Smooth muscle cell (in vitro differentiated cells): ENCODE measurements around the gene OR2B2. TPM values are rescaled to one million over a fixed set of nuclear protein-coding genes. Genes with fewer than 3 reads are reported as not detected.

Source experiments
- DNase-seq: peaks from one replicate; lab custom pipeline; 2025; ENCODE audit not compliant: unreplicated experiment; lab: John Stamatoyannopoulos, UW
- H2AFZ ChIP-seq: fragments of 200-600 bp; sonication (generic); 2 replicates; pipeline ENCODE4 v1.6.0; 2016; ENCODE audit warnings: antibody characterized with exemption, low read depth, mild to moderate bottlenecking
- H3F3A ChIP-seq: fragments of 200-600 bp; sonication (generic); 2 replicates; pipeline ENCODE4 v1.6.0; 2017; ENCODE audit warnings: antibody characterized with exemption, low read depth
- H3K27ac ChIP-seq: fragments of 200-600 bp; sonication (generic); 2 replicates; pipeline ENCODE4 v1.5.1; 2016; ENCODE audit warnings: low read depth, mild to moderate bottlenecking
- H3K27me3 ChIP-seq: fragments of 200-600 bp; sonication (generic); 2 replicates; pipeline ENCODE4 v1.6.1; 2016; ENCODE audit warnings: low read depth, mild to moderate bottlenecking
- H3K36me3 ChIP-seq: fragments of 200-600 bp; sonication (generic); 2 replicates; pipeline ENCODE4 v1.5.1; 2016; ENCODE audit warnings: low read depth
- H3K4me1 ChIP-seq: fragments of 200-600 bp; sonication (generic); 2 replicates; pipeline ENCODE4 v1.5.1; 2016; ENCODE audit warnings: low read depth
- H3K4me2 ChIP-seq: fragments of 200-600 bp; sonication (generic); 2 replicates; pipeline ENCODE4 v1.6.0; 2016; ENCODE audit warnings: mild to moderate bottlenecking
- H3K4me3 ChIP-seq: fragments of 200-600 bp; sonication (generic); 2 replicates; pipeline ENCODE4 v1.5.1; 2016; ENCODE audit warnings: mild to moderate bottlenecking
- H3K79me2 ChIP-seq: fragments of 200-600 bp; sonication (generic); 2 replicates; pipeline ENCODE4 v1.6.0; 2016; ENCODE audit warnings: low read depth, mild to moderate bottlenecking
- H3K9ac ChIP-seq: fragments of 200-600 bp; sonication (generic); 2 replicates; pipeline ENCODE4 v1.6.0; 2016; ENCODE audit warnings: low read depth
- H3K9me3 ChIP-seq: fragments of 200-600 bp; sonication (generic); replicated peaks from 2 replicates; pipeline ENCODE4 v1.5.1; 2016; ENCODE audit warnings: low read depth
- H4K20me1 ChIP-seq: fragments of 200-600 bp; sonication (generic); 2 replicates; pipeline ENCODE4 v1.6.0; 2016; ENCODE audit warnings: low read depth
- WGBS: methylation state at CpG from one replicate; pipeline ENCODE4 v1.1.7; 2016; ENCODE audit warnings: low lambda C conversion rate; 5-methylcytosine and 5-hydroxymethylcytosine counted together
- polyA plus RNA-seq: library from polyadenylated mRNA; unstranded; fragments of >200 nt; fragmentation: Nextera tagmentation; extraction: Ambion mirVana; gene quantifications from 2 replicates; pipeline ENCODE4 v1.2.1, GENCODE V29; 2016
- total RNA-seq: library from RNA; depleted of rRNA; stranded (reverse); fragments of >200 nt; gene quantifications from 2 replicates; pipeline ENCODE4 v1.2.3, GENCODE V29; 2014
- TF ChIP-seq, protein P1 (sequence below): fragments of 200-600 bp; sonication (generic); IDR thresholded peaks from 2 replicates; pipeline ENCODE4 v1.5.1; 2017; ENCODE audit warnings: borderline replicate concordance, mild to moderate bottlenecking, antibody characterized with exemption; ENCODE audit not compliant: insufficient read depth, poor library complexity, severe bottlenecking

The OR2B2 gene
- total and polyA plus RNA-seq, 2 experiments from 2014 or later, result not detected

GRCh38 chr6:27863962-27864905 lies 48.0 kb downstream of the OR2B2 start:
- WGBS, result 97% methylated on average over 50 of the region's 51 CpGs
- no peak overlapping the region for H2AFZ ChIP-seq
- peaks cover 15% of the 10 kb centered on the region for H3K4me1 ChIP-seq
- no peaks in the 10 kb centered on the region for H4K20me1 ChIP-seq
- no peak overlapping the region for H3K27ac ChIP-seq
- DNase-seq, result no peak
- H3K4me3 ChIP-seq, result peak overlapping the region; percentile 81
- peak overlapping the region; percentile 90 for H3K4me2 ChIP-seq
- H3K79me2 ChIP-seq, result no peaks in the 10 kb centered on the region
- TF ChIP-seq, protein P1, sequence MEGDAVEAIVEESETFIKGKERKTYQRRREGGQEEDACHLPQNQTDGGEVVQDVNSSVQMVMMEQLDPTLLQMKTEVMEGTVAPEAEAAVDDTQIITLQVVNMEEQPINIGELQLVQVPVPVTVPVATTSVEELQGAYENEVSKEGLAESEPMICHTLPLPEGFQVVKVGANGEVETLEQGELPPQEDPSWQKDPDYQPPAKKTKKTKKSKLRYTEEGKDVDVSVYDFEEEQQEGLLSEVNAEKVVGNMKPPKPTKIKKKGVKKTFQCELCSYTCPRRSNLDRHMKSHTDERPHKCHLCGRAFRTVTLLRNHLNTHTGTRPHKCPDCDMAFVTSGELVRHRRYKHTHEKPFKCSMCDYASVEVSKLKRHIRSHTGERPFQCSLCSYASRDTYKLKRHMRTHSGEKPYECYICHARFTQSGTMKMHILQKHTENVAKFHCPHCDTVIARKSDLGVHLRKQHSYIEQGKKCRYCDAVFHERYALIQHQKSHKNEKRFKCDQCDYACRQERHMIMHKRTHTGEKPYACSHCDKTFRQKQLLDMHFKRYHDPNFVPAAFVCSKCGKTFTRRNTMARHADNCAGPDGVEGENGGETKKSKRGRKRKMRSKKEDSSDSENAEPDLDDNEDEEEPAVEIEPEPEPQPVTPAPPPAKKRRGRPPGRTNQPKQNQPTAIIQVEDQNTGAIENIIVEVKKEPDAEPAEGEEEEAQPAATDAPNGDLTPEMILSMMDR, result no peak
- H3F3A ChIP-seq, result peaks cover 8% of the 10 kb centered on the region
- no peaks in the 10 kb centered on the region for H3K27me3 ChIP-seq
- no peak overlapping the region for H3K9ac ChIP-seq
- no peaks in the 10 kb centered on the region for H3K36me3 ChIP-seq
- no peaks in the 10 kb centered on the region for H3K9me3 ChIP-seq

DNA sequence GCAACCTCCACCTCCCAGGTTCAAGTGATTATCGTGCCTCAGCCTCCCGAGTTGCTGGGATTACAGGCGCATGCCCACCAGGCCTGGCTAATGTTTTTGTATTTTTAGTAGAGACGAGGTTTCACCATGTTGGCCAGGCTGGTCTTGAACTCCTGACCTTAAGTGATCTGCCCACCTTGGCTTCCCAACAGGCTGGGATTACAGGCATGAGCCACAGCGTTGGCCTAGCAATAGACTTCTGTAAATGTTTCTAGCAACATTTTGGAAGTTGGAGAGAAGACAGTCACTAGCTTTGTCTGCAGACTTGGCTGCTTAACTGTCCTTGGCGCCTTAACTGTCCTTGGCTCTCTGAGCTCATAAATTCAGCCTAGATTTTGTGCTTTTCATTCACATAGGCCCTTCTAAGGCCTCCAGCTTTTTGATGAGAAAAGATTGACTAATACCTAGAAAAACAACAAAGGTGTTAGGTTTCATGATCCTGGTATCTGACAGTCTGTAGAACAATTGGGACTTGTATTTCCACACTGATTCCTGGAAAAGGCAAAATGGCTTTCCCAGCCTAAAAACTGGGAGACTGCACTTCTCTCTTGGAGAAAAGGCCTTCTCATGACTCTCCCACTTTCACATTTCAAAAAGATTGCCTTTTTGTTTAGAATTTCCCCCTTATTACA lies 49.7 kb downstream of the OR2B2 start:
- Histone ChIP-seq H3K9ac (no peak overlapping the region), H3K4me3 (no peak overlapping the region), H3K4me1 (peaks cover 7% of the 10 kb centered on the region), H4K20me1 (no peaks in the 10 kb centered on the region), H2AFZ (no peak overlapping the region), H3K27me3 (no peaks in the 10 kb centered on the region), H3K4me2 (no peak overlapping the region), H3K79me2 (no peaks in the 10 kb centered on the region), H3K27ac (no peak overlapping the region), H3K36me3 (no peaks in the 10 kb centered on the region), H3F3A (peaks cover 8% of the 10 kb centered on the region), H3K9me3 (no peaks in the 10 kb centered on the region)
- DNase-seq, result no peak
- TF ChIP-seq, protein P1, result no peak
- WGBS, result 96% methylated on average over 6 of the region's 6 CpGs

DNA sequence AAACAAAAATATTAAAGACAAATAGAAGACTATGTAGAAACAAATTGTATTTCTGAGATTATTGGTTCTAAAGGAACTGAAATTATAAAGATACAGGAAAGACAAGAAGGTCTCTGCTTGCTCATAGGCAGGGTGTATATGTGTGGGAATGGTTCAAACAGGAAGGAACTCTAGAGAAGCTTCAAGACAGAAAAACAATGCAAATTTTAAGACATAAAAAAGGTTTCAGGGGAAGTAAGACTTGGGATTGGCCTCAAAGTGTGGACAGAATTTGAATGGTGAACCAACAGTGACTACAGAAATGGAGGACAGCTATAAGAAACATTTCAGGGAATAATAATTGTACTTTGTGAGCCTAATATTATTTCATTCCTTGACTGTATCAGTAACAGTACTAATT lies 50.3 kb downstream of the OR2B2 start:
- Histone ChIP-seq H3K4me1 (peaks cover 6% of the 10 kb centered on the region), H3K36me3 (no peaks in the 10 kb centered on the region), H2AFZ (no peak overlapping the region), H3K79me2 (no peaks in the 10 kb centered on the region), H3K9me3 (no peaks in the 10 kb centered on the region), H3K4me3 (no peak overlapping the region), H3K9ac (no peak overlapping the region), H3K27ac (no peak overlapping the region), H3K27me3 (no peaks in the 10 kb centered on the region), H3K4me2 (no peak overlapping the region), H3F3A (peaks cover 2% of the 10 kb centered on the region), H4K20me1 (no peaks in the 10 kb centered on the region)
- TF ChIP-seq, protein P1, result no peak
- DNase-seq, result no peak
